ENCODE results near the gene PLEKHM3.

The PLEKHM3 gene

GRCh38 chr2:207847098-207847806 lies 178.1 kb downstream of the PLEKHM3 start:
- no peak for DNase-seq

GRCh38 chr2:207845202-207845864 lies 180.0 kb downstream of the PLEKHM3 start:
- no peak for DNase-seq

- DNase-seq: no peak
Measured at GRCh38 chr2:207844648-207845047, 180.7 kb downstream of the PLEKHM3 start.

GRCh38 chr2:207840101-207840500 lies 185.2 kb downstream of the PLEKHM3 start:
- DNase-seq: no peak

GRCh38 chr2:207839575-207839974 lies 185.8 kb downstream of the PLEKHM3 start:
- DNase-seq: no peak

GRCh38 chr2:207839028-207839427 lies 186.3 kb downstream of the PLEKHM3 start:
- DNase-seq: no peak

- DNase-seq: no peak
Measured at GRCh38 chr2:207836521-207837133, 188.7 kb downstream of the PLEKHM3 start.

GRCh38 chr2:207835805-207836204 lies 189.5 kb downstream of the PLEKHM3 start:
- no peak for DNase-seq

GRCh38 chr2:207833251-207833751 lies 192.0 kb downstream of the PLEKHM3 start:
- DNase-seq: no peak

GRCh38 chr2:207831584-207832248 lies 193.6 kb downstream of the PLEKHM3 start:
- no peak for DNase-seq

GRCh38 chr2:207830778-207831438 lies 194.4 kb downstream of the PLEKHM3 start:
- DNase-seq: no peak

- no peak for DNase-seq
Measured at GRCh38 chr2:207828361-207829057, 196.8 kb downstream of the PLEKHM3 start.

GRCh38 chr2:207825978-207826377 lies 199.3 kb downstream of the PLEKHM3 start:
- DNase-seq: no peak

GRCh38 chr2:207825045-207825954 lies 200.0 kb downstream of the PLEKHM3 start:
- no peak for DNase-seq

GRCh38 chr2:207823865-207824264 lies 201.5 kb downstream of the PLEKHM3 start:
- DNase-seq: no peak

GRCh38 chr2:207819839-207820784 lies 205.2 kb downstream of the PLEKHM3 start:
- DNase-seq: no peak

- DNase-seq: no peak
Measured at GRCh38 chr2:207819021-207819797, 206.1 kb downstream of the PLEKHM3 start.

GRCh38 chr2:207816546-207816945 lies 208.8 kb downstream of the PLEKHM3 start:
- no peak for DNase-seq

GRCh38 chr2:207815254-207815653 lies 210.1 kb downstream of the PLEKHM3 start:
- no peak for DNase-seq
